ENCODE results near the gene C6orf89. TPM values are rescaled to one million over a fixed set of nuclear protein-coding genes. Genes with fewer than 3 reads are reported as not detected.

The C6orf89 gene
- total RNA-seq, 1 experiment from 2014 or later: 13.2 TPM

GRCh38 chr6:36929607-36930006 is 43.9 kb downstream of the C6orf89 start:
- ChIA-PET POLR2A (interaction anchor here (1.0 kb wide), 1 partner anchor 89 kb away, joined by 3 read pairs; no protein-coding TSS in a partner anchor), CTCF (no interaction called here)
- no peaks in the 10 kb centered on the region for H3K36me3 Mint-ChIP-seq
- no peaks in the 10 kb centered on the region for H3K27me3 Mint-ChIP-seq (ENCODE audit: low read depth)
- no peak for DNase-seq (ENCODE audit: low spot score)
- H3K4me1 Mint-ChIP-seq: peaks cover 4% of the 10 kb centered on the region
- H3K27ac Mint-ChIP-seq: no peak overlapping the region
- no peak for ATAC-seq
- H3K4me3 Mint-ChIP-seq: no peak overlapping the region
- peaks cover 4% of the 10 kb centered on the region for H3K9me3 Mint-ChIP-seq
- no peak for TF ChIP-seq HMGXB4 (CRISPR knock-in tag; IDR thresholded peaks at IDR 0.05)
- TF ChIP-seq, protein P1, sequence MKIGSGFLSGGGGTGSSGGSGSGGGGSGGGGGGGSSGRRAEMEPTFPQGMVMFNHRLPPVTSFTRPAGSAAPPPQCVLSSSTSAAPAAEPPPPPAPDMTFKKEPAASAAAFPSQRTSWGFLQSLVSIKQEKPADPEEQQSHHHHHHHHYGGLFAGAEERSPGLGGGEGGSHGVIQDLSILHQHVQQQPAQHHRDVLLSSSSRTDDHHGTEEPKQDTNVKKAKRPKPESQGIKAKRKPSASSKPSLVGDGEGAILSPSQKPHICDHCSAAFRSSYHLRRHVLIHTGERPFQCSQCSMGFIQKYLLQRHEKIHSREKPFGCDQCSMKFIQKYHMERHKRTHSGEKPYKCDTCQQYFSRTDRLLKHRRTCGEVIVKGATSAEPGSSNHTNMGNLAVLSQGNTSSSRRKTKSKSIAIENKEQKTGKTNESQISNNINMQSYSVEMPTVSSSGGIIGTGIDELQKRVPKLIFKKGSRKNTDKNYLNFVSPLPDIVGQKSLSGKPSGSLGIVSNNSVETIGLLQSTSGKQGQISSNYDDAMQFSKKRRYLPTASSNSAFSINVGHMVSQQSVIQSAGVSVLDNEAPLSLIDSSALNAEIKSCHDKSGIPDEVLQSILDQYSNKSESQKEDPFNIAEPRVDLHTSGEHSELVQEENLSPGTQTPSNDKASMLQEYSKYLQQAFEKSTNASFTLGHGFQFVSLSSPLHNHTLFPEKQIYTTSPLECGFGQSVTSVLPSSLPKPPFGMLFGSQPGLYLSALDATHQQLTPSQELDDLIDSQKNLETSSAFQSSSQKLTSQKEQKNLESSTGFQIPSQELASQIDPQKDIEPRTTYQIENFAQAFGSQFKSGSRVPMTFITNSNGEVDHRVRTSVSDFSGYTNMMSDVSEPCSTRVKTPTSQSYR (CRISPR knock-in tag; IDR thresholded peaks at IDR 0.05): no peak
- TF ChIP-seq MYBL2 (CRISPR knock-in tag; IDR thresholded peaks at IDR 0.05): no peak
- TF ChIP-seq, protein P2, sequence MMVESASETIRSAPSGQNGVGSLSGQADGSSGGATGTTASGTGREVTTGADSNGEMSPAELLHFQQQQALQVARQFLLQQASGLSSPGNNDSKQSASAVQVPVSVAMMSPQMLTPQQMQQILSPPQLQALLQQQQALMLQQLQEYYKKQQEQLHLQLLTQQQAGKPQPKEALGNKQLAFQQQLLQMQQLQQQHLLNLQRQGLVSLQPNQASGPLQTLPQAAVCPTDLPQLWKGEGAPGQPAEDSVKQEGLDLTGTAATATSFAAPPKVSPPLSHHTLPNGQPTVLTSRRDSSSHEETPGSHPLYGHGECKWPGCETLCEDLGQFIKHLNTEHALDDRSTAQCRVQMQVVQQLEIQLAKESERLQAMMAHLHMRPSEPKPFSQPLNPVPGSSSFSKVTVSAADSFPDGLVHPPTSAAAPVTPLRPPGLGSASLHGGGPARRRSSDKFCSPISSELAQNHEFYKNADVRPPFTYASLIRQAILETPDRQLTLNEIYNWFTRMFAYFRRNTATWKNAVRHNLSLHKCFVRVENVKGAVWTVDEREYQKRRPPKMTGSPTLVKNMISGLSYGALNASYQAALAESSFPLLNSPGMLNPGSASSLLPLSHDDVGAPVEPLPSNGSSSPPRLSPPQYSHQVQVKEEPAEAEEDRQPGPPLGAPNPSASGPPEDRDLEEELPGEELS (CRISPR knock-in tag; IDR thresholded peaks at IDR 0.05): no peak
- TF ChIP-seq E2F1 (CRISPR knock-in tag; IDR thresholded peaks at IDR 0.05): no peak
- TF ChIP-seq AFF4 (CRISPR knock-in tag; IDR thresholded peaks at IDR 0.05; ENCODE audit: borderline replicate concordance): no peak
- TF ChIP-seq, protein P3, sequence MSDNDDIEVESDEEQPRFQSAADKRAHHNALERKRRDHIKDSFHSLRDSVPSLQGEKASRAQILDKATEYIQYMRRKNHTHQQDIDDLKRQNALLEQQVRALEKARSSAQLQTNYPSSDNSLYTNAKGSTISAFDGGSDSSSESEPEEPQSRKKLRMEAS (CRISPR knock-in tag; IDR thresholded peaks at IDR 0.05): no peak
- TF ChIP-seq, protein P4, sequence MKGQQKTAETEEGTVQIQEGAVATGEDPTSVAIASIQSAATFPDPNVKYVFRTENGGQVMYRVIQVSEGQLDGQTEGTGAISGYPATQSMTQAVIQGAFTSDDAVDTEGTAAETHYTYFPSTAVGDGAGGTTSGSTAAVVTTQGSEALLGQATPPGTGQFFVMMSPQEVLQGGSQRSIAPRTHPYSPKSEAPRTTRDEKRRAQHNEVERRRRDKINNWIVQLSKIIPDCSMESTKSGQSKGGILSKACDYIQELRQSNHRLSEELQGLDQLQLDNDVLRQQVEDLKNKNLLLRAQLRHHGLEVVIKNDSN (CRISPR knock-in tag; IDR thresholded peaks at IDR 0.05): no peak
- TF ChIP-seq CREB1 (CRISPR knock-in tag; IDR thresholded peaks at IDR 0.05): no peak
- no peak for TF ChIP-seq ATF1 (CRISPR knock-in tag; IDR thresholded peaks at IDR 0.05)
- no peak for TF ChIP-seq ZBTB21 (CRISPR knock-in tag; IDR thresholded peaks at IDR 0.05; ENCODE audit: borderline replicate concordance)
- TF ChIP-seq ZNF219 (CRISPR knock-in tag; IDR thresholded peaks at IDR 0.05; ENCODE audit: borderline replicate concordance): no peak
- TF ChIP-seq, protein P5, sequence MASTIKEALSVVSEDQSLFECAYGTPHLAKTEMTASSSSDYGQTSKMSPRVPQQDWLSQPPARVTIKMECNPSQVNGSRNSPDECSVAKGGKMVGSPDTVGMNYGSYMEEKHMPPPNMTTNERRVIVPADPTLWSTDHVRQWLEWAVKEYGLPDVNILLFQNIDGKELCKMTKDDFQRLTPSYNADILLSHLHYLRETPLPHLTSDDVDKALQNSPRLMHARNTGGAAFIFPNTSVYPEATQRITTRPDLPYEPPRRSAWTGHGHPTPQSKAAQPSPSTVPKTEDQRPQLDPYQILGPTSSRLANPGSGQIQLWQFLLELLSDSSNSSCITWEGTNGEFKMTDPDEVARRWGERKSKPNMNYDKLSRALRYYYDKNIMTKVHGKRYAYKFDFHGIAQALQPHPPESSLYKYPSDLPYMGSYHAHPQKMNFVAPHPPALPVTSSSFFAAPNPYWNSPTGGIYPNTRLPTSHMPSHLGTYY (CRISPR knock-in tag; IDR thresholded peaks at IDR 0.05): no peak
- TF ChIP-seq SMAD3 (CRISPR knock-in tag; IDR thresholded peaks at IDR 0.05; ENCODE audit: borderline replicate concordance): no peak

Measured in WTC11 (cell line).